GM18858 (cell line): Measurements from ENCODE around the gene PEPD.

ENCODE experiments used
- ATAC-seq: cut with Tn5 transposase; IDR thresholded peaks from one replicate; pipeline ENCODE4 v1.9.1; 2021; ENCODE audit not compliant: unreplicated experiment

The PEPD gene

GRCh38 chr19:33441277-33441699 is 80.3 kb downstream of the PEPD start:
- ATAC-seq: no peak

- no peak for ATAC-seq
These were observed 80.9 kb downstream of the PEPD start for GRCh38 chr19:33440682-33441081.

- no peak for ATAC-seq
These were observed 81.3 kb downstream of the PEPD start for GRCh38 chr19:33440241-33440640.

GRCh38 chr19:33438987-33439781 is 82.4 kb downstream of the PEPD start:
- ATAC-seq: no peak

- no peak for ATAC-seq
These were observed 83.5 kb downstream of the PEPD start for GRCh38 chr19:33437821-33438671.

- ATAC-seq: no peak
These were observed 84.2 kb downstream of the PEPD start for GRCh38 chr19:33437393-33437820.

- no peak for ATAC-seq
These were observed 84.9 kb downstream of the PEPD start for GRCh38 chr19:33436360-33437345.

GRCh38 chr19:33435706-33436359 is 85.8 kb downstream of the PEPD start:
- no peak for ATAC-seq

GRCh38 chr19:33434886-33435705 is 86.5 kb downstream of the PEPD start:
- no peak for ATAC-seq

GRCh38 chr19:33434069-33434885 is 87.3 kb downstream of the PEPD start:
- ATAC-seq: no peak

GRCh38 chr19:33432446-33433170 is 89.0 kb downstream of the PEPD start:
- no peak for ATAC-seq

- no peak for ATAC-seq
These were observed 89.6 kb downstream of the PEPD start for GRCh38 chr19:33432015-33432414.

- no peak for ATAC-seq
These were observed 90.8 kb downstream of the PEPD start for GRCh38 chr19:33430674-33431277.

GRCh38 chr19:33429891-33430673 is 91.5 kb downstream of the PEPD start:
- ATAC-seq: no peak

GRCh38 chr19:33428627-33429125 is 92.9 kb downstream of the PEPD start:
- ATAC-seq: no peak

- ATAC-seq: no peak
These were observed 93.6 kb downstream of the PEPD start for GRCh38 chr19:33427801-33428626.
